Left cardiac atrium (tissue), 4 donors: Measurements from ENCODE around the gene TBX3. TPM values are rescaled to one million over a fixed set of nuclear protein-coding genes. Genes with fewer than 3 reads are reported as not detected.

Experiments used
- ATAC-seq, 2 donors: fragments of 200-7000 bp; cut with Tn5 transposase; one replicate each; pipeline ENCODE4 v1.9.1; 2020; ENCODE audit warnings: mild to moderate bottlenecking in 2 of 2, moderate library complexity in 2 of 2
- DNase-seq: peaks from one replicate; pipeline ENCODE4 v3.0.0-alpha.2; 2020
- intact Hi-C, 2 donors: fragments of 100-400 bp; cut with DNase I; formaldehyde crosslinking; loops; one replicate each; pipeline versions ENCODE4 v1.14.1 to v1.15.1; 2022 to 2023
- total RNA-seq, 2 donors: library from RNA; stranded (reverse); fragmentation: NEBNext Ultra II Directional; extraction: Animal tissue kit (Norgen Biotek cat#: 25700); gene quantifications; one replicate each; pipeline ENCODE4 v1.2.1, GENCODE V29; 2021
- donor health status: DM: no; HTN: yes; CAD: no.
- donor health status: DM: no; HTN: yes; CAD: no; lungs with severe emphysema.
- donor health status: DM: yes; HTN: yes; CAD: no.
- donor health status: Dilated cardiomyopathy.

TBX3 gene
- total RNA-seq, 2 donors from 2014 or later, result 7.7 to 14.3 TPM

DNA sequence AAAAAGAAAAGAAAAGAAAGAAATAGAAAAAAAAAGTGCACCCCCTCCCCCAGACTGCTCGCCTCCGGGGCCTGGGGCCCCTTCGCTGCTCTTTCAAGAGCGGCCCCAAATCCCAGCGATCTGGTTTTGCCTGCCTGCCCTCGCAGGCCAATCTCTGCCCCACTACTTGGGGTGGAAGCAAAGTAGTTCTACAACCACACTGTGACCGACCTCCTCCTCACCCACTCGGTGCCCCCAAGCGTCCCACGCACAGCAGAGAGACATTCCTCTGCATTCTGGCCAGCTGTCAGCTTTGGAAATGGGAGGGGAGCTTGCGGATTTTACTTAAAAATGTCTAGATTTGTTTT is 2.4 kb upstream of the TBX3 start:
- DNase-seq (no peak), ATAC-seq (no peak)
- intact Hi-C loops, result loop anchor here in 1 of 2 donors (10.0 kb wide), 1 partner anchor 648 kb away; no protein-coding TSS in a partner anchor

DNA sequence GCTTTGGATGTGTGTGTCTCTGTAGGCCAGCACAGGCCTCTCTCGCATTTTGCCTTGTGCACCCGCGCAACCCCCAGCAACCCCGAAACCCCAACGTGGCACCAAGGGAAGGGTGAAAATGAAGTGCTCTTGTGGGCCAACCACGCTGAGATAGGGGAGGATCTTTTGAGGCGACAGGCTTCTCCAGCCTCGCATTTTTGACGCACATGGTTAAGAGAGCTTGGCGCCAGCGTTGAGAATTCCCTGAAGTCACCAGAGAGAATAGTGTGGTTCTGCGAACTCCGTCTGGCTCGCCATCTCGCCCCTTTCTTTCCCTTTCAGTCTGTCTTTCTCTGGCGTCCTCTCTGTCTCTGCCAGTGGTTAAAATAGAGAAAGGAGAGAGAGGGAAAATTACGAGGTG is 1.9 kb upstream of the TBX3 start:
- no peak for ATAC-seq
- intact Hi-C loops, result loop anchor here in 1 of 2 donors (10.0 kb wide), 1 partner anchor 649 kb away; no protein-coding TSS in a partner anchor
- no peak for DNase-seq

DNA sequence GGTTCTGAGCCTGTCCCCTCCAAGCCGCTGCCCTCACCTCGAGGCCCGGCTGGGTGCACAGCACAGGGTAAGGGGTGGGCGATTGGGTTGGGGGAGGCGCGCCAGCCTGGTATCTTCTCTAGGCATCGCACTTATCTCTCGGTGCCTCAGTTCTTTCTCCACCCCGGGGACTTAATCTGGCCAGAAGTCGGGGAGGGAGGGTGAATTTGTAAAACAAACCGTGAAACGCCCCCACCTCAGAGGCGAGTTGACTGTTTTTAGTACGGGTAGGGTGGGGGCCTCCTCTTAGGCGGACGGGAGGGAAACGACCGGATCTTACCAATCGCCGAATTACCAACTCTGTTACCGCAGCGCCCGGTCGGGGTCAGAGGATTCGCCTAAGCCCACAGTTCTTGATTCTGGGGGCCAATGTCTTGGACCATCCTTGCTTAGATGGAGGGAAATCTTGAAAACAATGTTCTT is 1.4 kb upstream of the TBX3 start:
- no peak for DNase-seq
- ATAC-seq, result no peak
- intact Hi-C loops, result loop anchor here in 1 of 2 donors (10.0 kb wide), 1 partner anchor 649 kb away; no protein-coding TSS in a partner anchor

DNA sequence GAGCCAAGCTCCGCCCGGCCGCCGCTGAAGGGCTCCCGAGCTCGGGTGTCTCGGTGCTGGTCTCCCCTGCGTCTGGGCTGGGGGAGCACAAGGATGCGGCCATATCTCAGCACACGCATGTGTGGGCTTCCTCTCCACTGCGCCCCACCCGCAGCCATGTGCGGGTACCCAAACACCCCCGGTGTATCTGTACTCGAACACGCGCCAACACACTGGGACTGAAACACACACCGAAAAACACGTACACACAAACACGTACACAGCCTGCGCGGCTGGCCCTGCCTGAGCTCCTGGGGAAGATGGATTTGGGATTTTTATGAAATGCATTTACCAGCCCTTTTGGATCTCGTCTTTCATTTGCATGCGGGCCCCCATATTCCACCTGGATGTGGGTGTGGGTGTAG is 897 bp upstream of the TBX3 start:
- intact Hi-C loops, result loop anchor here in 1 of 2 donors (5.0 to 10.0 kb wide), 2 partner anchors 112 to 650 kb away; no protein-coding TSS in a partner anchor
- ATAC-seq (no peak), DNase-seq (no peak)

DNA sequence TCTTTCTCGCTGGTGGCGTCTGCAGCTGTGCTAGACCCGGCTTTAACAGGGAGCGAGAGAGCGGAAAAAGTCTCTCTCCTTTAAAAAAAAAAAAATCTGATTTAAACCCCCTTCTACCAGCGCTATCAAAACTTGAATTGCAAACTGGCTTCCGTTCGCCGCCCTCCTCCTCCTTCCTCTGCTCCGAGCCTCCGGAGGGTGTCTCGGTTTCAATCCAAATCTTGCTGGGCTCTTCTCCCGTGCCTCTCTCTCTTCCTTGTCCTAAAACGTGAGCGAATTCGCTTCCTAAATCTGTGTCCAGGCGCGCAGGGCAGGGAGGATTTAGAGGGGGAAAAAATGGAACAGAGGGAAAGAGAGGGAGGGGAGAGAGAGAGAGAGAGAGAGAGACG is 272 bp downstream of the TBX3 start:
- ATAC-seq, result peak; percentile 4 to 8
- DNase-seq, result no peak
- intact Hi-C loops, result loop anchor here in 1 of 2 donors (5.0 to 10.0 kb wide), 2 partner anchors 114 to 651 kb away; no protein-coding TSS in a partner anchor

DNA sequence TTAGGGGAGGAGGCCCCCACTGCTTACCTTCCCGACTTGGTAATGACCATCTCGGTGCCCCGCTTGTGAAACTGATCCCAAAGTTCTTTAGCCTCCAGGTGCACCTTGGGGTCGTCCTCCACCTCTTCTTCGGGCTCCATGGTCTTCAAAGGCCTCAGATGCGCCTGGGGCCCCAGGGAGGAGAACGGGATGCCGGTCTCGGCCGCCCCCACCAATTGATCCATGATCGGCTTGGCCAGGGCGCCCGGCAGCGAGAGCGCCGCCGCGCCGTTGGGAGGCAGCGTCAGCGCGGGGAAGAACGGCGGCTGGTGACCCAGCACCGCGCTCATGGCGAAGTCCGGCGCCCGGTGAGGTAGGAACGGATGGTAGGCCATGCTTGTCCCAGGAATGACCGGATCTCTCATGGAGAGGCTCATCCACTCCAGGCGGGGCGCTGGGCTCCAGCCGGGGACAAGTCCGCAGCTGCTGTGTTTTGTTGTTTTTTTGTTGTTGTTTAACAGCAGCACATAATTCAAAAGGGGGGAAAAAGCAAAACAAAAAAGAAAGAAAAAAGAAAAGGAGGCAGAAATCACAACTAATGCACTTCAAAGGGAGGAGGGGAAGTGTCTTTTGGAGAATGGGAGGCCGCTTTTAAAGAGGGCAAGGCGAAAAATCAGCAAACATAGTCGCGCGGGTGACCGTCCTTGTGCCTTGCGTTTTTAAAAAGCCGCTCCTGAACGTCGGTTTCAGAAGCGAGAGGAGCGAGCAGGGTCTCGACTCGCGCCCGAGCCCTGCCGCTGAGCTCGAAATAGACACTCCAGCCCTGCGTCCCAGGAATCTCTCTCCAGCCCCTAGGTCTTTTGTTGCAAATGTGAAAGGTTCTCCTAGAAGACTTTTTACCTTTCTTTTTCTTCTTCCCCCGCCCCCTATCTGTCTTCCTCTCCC is 928 bp downstream of the TBX3 start:
- DNase-seq, result no peak
- intact Hi-C loops, result loop anchor here in 1 of 2 donors (5.0 to 10.0 kb wide), 2 partner anchors 114 to 652 kb away; no protein-coding TSS in a partner anchor

DNA sequence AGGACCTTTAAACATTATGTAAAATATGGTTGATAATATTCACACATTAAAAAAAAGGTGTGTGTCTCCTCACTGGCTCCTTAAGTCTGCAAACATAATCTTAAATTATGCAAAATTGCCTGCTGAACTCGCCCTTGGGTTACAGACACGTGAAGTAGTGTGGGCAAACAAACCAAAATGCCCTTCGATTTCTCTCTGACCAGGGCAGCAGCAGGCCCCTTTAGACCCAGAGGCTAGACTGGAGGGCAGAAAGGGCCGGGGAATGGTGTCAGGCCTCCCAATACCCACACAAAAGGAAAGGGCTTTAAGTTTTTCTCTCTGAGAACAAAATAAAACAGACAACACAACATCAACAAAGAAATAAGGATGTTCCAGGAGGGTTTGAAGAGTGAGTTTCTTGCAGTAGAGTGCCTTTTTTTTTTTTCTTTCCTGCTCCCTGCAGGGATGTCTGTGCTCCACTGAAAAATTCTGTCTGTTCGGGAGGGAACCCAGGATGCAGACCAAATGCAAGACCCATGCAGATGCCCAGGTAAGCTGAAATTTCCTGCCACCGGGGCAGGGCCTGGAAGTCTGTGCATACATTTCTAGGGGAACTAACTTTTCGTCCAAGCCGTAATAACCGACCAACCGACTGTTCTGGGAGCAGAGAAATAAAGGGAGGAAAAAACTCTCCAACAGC is 1.7 kb downstream of the TBX3 start:
- intact Hi-C loops, result loop anchor here in 1 of 2 donors (5.0 to 10.0 kb wide), 2 partner anchors 115 to 653 kb away; no protein-coding TSS in a partner anchor

More for the DNA sequence above, 928 bp downstream of the TBX3 start:
- ATAC-seq, result peak; percentile 17 to 26

DNA sequence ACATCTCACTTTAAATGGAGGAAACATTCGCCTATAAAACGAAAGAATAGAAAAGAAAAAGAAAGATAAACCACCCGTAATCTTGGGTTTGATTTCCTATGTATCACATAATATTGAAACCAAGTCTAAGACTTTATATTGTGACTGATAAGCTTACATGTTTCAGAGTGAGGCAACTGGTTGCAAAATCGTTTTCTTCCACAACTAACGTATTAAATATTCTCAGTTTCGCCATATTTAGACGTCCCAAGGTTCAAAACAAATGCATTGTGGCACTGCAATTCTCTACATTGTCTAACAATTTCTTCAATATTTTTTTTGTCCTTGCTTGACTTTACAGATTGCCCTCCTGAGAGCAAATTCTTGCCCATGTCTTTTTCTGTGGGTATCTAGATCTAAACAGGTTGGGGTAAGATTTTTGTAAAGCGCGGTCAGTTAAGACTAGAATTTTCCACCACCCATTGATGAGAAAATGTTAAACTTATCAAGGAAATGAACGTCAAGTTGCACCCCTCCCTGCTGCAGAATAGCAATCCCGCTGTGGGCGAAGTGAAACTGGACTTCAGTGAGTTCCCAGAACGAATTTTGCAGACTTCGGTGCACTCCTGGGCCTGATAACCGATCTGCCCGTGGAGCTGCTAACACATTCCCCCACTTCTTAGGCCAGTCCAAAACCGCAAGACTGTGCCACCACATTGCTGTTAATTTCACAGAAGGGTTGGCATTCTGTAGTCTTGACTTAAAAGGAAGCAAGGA is 2.7 kb downstream of the TBX3 start:
- intact Hi-C loops, result loop anchor here in 1 of 2 donors (5.0 to 10.0 kb wide), 2 partner anchors 116 to 654 kb away; no protein-coding TSS in a partner anchor
- ATAC-seq, result no peak
- DNase-seq, result no peak

More for the DNA sequence above, 1.7 kb downstream of the TBX3 start:
- ATAC-seq (no peak), DNase-seq (no peak)

DNA sequence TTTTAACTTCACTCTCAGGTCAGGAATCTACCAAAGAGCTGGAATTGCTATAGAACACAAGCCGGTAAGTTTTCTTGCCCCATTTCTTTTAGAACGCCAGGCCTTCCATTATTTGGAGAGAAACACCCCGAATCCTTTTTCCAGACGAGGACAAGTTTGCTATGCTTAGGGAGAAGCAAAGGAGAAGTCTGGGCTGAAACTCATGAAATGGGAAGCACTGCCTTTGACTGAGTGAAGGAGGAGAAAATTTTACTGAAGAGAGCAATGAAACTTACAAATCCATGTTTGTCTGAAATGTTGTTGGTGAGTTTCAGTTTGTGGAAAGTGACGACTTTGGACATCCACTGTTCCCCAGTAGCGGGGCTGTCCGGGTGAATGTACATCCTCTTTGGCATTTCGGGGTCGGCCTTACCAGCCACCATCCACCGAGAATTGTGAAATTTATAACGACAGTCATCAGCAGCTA is 3.3 kb downstream of the TBX3 start:
- DNase-seq (no peak), ATAC-seq (no peak)
- intact Hi-C loops, result loop anchor here in 1 of 2 donors (5.0 to 10.0 kb wide), 2 partner anchors 117 to 654 kb away; no protein-coding TSS in a partner anchor

DNA sequence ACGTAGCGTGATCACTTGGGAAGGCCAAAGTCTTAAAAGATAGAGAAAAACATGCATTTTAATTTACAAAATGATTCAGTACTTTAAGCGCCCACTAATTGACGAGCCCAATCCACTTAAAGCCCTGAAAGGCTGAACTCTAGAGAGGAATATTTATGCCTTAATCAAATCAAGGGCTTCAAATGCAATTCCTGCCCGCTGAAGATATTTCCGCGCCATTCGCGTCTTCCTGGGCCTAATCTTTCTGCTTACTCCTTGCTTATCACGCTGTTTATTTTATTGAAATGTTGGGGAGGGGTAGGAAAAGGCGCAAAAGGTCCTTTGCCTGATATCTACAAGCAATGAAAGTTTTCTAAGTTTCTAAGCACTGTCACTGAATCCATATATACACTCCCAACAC is 4.0 kb downstream of the TBX3 start:
- no peak for ATAC-seq
- DNase-seq, result no peak
- intact Hi-C loops, result loop anchor here in 1 of 2 donors (5.0 to 10.0 kb wide), 2 partner anchors 117 to 655 kb away; no protein-coding TSS in a partner anchor

DNA sequence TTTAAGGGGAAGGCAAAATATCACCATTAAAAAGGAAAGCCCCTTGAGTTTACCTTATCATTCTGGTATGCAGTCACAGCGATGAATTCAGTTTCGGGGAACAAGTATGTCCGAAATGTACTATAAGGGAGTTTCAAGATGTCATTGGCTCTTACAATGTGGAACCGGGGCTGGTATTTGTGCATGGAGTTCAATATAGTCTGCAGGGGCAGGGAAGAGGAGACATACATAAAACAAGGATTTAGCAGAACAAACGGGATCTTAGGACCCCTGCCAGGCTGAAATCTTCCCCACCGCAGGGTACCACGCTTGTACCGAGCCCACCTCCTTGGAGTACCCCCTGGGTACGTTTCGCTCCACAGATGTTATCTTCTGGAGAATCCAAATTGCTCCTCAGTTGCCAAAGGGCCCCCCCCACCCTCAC is 4.5 kb downstream of the TBX3 start:
- ATAC-seq (no peak), DNase-seq (no peak)
- intact Hi-C loops, result no loop called here

DNA sequence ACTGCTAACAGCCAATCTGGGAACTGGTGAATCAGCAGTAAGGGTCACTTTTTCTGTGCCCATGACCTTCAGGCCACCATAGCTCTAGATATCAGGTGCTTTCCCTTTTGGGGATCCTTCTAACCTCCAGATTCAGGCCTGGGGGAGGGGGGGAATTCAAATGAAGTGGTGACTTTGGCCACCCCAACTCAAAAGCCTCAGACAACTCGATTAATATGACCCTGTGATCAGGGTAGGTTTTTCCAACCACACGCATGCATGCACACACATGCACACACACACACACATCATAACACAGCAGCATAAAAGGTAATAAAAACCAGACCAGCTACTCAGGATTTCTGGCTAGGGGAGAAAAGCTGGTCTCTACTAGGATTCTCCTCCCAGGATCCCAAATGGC is 5.3 kb downstream of the TBX3 start:
- ATAC-seq (no peak), DNase-seq (no peak)
- intact Hi-C loops, result no loop called here

DNA sequence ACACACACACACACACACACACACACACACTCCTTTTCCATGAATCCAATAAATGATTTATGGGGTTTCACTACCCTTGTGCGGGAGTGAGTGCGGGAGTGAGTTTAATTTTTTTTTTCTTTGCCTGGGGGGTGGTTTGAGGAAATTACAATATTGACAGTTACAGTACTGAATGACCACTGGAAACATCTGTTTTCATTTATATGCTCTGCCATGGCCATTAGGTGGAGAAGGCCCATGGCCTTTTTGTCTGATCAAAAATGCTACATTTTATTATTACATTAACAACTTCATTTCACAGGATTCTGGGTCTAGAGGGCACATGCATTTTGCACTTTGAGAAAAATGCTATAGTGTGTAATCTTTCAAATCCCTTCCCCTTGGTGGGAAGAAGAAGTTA is 5.9 kb downstream of the TBX3 start:
- intact Hi-C loops, result no loop called here
- no peak for DNase-seq

DNA sequence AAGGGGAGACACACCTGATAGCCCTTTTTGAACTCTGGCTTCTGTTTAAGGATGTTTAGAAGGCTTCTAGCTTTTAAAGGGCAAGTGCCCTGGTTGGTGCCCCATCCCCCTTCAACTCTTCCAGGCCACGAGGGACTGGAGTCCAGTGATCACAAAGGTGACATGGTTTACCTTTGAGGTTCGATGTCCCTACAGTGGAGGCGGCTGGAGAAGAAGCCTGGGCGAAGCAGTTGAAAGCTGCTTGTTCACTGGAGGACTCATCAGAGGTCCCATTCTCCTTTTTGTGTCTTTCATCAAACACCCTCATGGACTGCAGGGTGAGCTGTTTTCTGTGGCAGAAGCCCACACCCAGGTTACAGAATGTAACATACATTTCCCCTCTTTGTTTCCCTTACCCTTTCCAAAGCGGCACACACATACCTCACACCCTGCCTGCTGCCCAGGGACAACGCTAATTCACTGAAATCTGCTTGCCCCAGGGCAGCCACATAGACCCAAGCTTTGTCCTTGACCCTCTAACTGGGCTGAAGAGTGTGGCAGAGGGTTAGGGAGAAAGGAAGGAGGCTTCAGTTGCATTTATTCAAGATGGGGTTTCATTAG is 7.7 kb downstream of the TBX3 start:
- ATAC-seq (no peak), DNase-seq (no peak)
- intact Hi-C loops, result no loop called here

More for the DNA sequence above, 5.9 kb downstream of the TBX3 start:
- no peak for ATAC-seq

DNA sequence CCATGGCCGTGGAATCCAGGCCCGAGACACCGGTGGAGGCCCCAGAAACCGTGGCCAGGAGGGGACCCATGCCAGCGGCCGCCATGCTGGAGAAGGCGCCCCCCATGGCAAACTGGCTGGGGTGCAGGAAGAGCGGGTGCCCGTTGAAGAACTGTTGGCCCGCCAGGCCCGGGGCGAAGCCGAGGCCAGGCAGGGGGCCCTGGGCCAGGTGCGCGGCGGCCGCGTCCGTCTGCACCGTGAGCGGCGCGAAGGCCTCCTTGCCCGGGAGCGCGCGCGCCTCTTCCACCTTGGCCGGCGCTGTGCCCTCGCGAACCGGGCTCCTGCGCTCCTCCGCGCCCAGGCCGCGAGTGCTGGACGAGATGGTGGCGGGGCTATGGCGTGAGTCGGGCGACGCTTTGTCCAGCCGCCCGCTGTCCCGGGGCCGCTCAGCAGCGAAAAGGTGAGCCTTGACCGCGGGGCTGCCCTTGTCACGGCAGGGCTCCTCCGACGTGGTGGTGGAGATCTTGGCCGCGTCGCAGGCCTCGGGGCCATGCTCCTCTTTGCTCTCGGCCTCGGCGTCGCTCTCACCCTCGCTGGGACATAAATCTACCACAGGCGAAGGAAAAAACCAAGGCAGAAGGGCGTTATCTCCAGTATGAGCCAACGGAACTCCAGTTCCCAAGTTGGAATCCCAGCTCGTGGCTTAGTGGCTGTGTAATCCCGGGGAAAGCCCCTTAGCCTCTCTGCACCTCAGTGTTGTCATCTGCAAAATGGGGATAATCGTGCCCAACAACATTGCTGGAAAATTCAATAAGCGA is 9.5 kb downstream of the TBX3 start:
- DNase-seq, result no peak
- no peak for ATAC-seq
- intact Hi-C loops, result no loop called here

DNA sequence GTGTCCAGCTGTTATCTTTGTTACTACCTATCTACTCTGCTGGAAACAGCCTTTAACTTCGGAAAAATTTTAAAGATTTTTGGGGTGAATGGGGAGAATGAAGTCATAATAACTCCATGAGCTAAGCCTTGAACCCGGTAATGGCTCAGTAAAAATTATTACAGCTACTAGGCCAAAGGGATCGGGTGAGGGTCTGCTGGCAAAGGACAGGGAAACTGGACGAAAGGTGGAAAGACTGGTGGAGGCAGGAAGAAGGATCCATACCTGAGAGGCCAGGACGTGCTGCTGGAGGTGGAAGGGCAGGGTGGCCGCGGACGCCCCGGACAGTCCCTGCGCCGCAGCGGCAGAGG is 10.1 kb downstream of the TBX3 start:
- ATAC-seq, result no peak
- DNase-seq, result no peak
- intact Hi-C loops, result no loop called here

DNA sequence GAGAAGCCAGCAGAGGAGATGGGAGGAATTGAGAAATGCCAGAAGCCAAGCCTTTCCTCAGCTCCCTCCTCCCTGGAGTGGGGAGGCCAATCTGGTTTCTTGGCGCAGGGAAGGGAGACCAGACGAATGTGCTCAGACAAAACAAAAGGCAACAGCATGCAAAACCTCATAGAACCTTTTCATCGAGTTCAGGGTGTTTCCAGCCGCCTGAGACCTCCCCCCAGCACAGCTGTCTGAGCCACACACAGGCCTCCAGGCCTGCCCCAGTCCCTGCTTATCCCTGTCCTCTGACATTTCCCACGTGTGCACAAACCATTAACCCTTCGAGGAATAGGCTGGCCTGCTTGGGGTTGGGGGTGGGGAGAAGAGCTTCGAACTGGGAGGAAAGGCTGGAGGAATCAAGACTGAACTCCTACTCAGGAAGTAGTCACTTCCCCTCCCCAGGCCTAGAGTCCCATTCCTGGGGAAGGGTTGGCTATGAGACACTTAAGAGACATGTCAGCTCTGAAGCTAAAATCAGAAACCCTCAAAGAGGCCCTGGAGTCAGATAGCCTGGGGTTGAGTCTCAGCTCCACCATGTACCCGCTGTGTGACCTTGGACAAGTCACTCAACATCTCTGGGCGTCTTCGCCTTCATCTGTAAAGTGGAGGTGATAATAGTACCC is 10.7 kb downstream of the TBX3 start:
- ATAC-seq (peak; percentile 16 to 75), DNase-seq (no peak)
- intact Hi-C loops, result no loop called here
